Measurements from ENCODE around the gene PET100.

DNA sequence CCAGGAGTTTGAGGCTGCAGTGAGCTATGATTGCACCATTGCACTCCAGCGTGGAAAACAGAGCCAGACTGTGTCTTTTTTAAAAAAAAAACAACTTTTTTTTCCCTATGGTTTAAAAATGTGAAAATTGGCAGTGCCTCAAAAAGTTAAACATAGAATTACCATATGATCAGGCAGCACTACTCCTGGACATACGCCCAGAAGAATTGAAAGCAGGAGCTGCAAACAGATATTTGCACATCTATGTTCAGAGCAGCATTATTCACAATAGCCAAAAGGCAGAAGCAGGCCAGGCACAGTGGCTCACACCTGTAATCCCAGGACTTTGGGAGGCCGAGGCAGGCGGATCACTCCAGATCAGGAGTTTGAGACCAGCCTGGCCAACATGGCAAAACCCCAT is 35.5 kb downstream of the PET100 start:
- TF ChIP-seq YY1 (IDR thresholded peaks at IDR 0.05; ENCODE audit: insufficient read depth, insufficient read length) (no peak), ZNF274 (IDR thresholded peaks at IDR 0.05; ENCODE audit: low read depth, low read length) (no peak)

Measured in NT2/D1 (cell line).